NCI-H510A treated with DMSO at 0.1 percent for 48 hours (cell line): Measurements from ENCODE around the gene SIRPG.
"Not testable (repeated sequence)": the region's sequence is repeated elsewhere in the genome, so short reads cannot be mapped to it uniquely, and the experiment has no call there.

ENCODE experiments used
- DNase-seq: peaks from one replicate; lab custom pipeline; 2025; lab: John Stamatoyannopoulos, UW

Gene SIRPG

GRCh38 chr20:1671891-1672669 is 14.5 kb upstream of the SIRPG start:
- no peak for DNase-seq

GRCh38 chr20:1669304-1669703 is 11.7 kb upstream of the SIRPG start:
- DNase-seq: no peak

- DNase-seq: no peak
These were observed 10.0 kb upstream of the SIRPG start for GRCh38 chr20:1667502-1668085.

GRCh38 chr20:1666802-1667201 is 9.2 kb upstream of the SIRPG start:
- no peak for DNase-seq

- no peak for DNase-seq
These were observed 7.8 kb upstream of the SIRPG start for GRCh38 chr20:1665345-1665744.

DNA sequence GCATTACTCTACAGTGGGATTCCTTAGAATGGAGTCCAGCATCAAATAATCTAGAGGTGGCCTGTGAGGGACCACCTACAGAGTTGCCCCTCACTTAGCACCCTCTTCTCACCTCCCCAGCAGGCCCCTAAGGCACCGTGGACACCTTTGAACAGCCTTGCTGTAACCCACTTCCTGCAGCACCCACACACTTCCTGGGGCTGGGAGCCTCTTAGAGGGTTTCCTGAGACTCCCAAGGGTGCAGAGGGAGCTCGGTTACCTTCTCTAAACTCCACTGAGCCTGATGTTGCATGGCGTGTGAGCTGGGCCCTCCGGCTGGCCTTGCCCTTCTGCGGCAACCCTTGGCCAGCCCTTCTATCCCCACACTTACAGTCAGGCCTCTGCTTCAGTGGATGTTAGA is 7.3 kb upstream of the SIRPG start:
- DNase-seq: no peak

DNA sequence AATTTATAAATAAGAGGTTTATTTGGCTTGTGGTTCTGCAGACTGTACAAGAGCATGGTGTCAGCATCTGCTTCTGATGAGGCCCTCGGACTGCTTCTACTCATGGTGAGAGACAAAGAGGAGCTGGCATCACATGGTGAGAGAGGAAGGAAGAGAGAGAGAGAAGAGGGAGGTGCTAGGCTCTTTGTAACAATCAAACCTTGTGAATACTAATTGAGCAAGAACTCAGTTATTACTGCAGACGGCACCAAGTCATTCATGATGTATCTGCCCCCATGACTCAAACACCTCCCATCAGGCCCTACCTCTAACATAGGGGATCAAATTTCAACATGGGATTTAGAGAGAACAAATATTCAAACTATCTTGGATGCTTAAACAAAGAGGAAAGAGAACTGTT is 6.3 kb upstream of the SIRPG start:
- no peak for DNase-seq

GRCh38 chr20:1661542-1662299 is 4.1 kb upstream of the SIRPG start:
- DNase-seq: no peak

GRCh38 chr20:1660246-1660645 is 2.7 kb upstream of the SIRPG start:
- no peak for DNase-seq

GRCh38 chr20:1656844-1657243 is 735 bp downstream of the SIRPG start:
- DNase-seq: no peak

DNA sequence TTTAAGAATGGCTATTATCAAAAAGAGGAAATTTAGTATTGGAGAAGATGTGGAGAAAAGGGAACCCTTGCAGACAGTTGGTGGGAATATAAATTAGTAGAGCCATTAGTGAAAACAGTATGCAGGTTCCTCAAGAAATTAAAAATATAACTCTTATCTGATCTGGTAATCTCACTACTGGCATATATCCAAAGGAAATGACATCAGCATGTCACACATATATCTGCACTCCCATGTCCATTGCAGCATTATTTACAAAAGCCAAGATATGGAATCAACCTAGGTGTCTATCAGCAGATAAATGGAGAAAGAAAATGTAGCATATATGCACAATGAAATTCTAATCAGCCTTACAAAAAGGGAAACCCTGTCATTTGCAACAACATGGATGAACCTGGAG is 2.6 kb downstream of the SIRPG start:
- no peak for DNase-seq

DNA sequence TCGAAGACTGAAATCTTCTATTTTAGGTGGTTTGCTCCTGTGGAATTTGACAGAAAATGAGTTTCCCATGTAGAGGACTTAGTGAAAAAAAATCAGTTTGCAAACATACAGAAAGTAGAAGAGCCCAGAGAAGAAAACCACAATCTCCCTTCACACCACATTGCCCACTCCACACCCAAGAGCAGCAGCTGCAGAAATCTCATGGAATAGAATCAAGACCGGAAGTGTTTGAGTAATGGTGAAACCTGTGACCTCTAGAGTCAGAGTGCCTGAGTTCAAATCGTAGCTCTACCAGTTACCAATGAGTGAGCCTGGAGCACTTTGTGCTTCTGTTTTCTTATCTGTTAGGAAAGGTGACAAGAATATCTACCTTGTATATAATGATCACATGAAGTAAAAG is 4.6 kb downstream of the SIRPG start:
- DNase-seq: no peak

GRCh38 chr20:1652104-1652503 is 5.5 kb downstream of the SIRPG start:
- DNase-seq: no peak

DNA sequence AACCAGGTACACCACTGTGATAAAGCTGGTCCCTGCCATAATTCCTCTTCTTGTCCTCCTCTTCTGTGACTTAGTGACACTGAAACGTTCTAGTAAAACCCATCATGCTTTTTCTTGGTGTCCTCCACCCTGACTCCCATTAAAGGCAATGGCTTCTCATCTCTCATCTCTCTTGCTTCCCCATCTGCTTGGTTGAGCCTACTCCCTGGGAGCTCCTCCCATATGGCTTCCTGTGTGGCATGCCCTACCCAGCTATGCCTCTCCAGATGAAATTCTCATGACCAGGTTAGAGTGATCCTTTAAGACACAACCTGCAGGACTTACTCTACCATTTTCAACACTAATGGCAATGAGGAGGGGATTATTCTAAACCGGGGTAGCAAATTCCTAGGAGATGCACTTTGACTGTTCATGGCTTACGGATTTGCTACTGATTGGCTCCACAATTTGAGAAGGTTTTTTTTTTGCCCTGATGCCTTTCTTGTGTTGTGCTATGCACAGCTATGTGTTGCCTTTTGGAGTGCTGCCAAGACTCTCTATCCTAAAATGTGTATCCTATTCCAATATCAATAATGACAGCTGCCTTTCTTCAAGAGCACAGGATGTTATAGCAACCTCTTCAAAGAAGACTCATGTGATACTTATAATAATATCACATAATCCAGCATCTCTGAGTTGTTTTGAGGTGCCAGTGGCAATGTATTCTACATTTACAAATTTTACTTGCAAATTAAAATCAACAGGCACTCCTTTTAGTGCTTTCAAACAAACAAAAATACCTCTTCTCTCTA is 6.1 kb downstream of the SIRPG start:
- DNase-seq: no peak

GRCh38 chr20:1648101-1648500 is 9.5 kb downstream of the SIRPG start:
- no peak for DNase-seq

DNA sequence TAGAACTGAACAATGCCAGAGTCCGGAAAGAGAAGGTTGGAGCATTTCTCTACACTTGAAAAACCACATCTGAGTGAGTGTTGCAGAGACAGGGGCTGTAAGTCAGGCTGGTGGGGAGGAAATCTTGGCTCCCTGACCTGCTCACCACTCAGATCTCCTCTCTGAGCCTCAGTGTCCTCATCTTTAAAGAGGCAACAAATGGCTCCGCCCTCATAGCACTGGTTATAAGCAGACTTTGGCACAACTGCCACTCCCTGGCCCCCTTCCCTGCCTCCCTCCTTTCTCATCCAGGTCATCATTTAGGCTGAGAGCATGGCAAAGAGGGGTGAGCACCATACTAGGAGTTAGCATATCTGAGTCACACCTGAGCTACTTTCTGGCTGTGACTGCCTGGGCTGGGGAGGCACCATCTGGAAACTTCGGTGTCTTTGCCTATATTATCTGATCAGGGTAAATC is 10.6 kb downstream of the SIRPG start:
- DNase-seq: no peak

- DNase-seq: no peak
These were observed 13.2 kb downstream of the SIRPG start for GRCh38 chr20:1644101-1644962.

DNA sequence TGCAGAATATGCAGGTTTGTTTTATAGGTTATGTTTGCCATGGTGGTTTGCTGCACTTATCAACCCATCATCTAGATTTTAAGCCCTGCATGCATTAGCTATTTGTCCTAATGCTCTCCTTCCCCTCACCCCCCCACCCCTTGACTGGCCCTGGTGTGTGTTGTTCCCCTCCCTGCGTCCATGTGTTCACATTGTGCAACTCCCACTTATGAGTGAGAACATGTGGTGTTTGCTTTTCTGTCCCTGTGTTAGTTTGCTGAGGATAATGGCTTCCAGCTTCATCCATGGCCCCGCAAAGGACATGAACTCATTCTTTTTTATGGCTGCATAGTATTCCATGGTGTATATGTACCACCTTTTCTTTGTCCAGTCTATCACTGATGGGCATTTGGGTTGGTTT is 18.9 kb downstream of the SIRPG start:
- DNase-seq: not testable (repeated sequence)

DNA sequence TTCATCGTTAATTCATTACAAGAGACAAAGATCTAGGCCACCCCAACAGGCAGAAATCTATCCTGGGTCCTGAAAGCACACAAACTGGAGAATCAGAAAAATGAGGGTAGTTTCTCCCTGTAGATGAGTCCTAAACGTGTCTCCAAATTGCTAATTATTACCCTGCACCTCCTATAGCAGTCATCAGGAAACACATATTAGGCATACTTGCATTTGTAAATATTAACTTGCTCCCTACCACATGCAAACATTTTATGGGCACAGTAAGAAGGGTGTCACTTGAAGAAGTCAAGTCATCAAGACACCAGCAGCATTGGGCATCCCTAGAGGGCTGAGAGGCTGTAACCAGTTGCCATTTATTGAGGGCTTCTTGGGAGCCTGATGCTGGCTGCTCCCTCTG is 19.8 kb downstream of the SIRPG start:
- no peak for DNase-seq

DNA sequence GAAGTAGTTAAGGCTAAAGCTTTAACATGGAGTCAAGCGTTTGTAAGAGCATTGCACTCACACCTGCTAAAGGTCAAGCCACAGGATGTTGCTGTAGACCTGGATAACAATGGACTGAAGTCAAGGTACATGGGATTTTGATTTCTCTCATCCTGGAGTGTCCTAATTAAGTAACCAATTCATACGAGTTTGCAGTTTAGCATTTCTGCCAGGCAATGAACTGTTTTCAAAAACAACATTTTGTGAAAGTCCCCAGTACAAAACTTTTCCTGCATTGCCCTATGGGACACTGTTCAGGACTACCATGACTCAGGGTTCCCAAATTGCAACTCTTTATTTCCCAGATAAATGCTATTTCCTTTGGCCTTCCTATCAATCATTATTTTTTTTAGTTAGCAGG is 20.4 kb downstream of the SIRPG start:
- DNase-seq: no peak

GRCh38 chr20:1636621-1637020 is 21.0 kb downstream of the SIRPG start:
- DNase-seq: no peak
